ENCODE measurements around the gene TLK2. TPM values are rescaled to one million over a fixed set of nuclear protein-coding genes. Genes with fewer than 3 reads are reported as not detected.

The TLK2 gene
- total and polyA plus RNA-seq, 2 experiments from 2014 or later, result 19.6 to 56.1 TPM

DNA sequence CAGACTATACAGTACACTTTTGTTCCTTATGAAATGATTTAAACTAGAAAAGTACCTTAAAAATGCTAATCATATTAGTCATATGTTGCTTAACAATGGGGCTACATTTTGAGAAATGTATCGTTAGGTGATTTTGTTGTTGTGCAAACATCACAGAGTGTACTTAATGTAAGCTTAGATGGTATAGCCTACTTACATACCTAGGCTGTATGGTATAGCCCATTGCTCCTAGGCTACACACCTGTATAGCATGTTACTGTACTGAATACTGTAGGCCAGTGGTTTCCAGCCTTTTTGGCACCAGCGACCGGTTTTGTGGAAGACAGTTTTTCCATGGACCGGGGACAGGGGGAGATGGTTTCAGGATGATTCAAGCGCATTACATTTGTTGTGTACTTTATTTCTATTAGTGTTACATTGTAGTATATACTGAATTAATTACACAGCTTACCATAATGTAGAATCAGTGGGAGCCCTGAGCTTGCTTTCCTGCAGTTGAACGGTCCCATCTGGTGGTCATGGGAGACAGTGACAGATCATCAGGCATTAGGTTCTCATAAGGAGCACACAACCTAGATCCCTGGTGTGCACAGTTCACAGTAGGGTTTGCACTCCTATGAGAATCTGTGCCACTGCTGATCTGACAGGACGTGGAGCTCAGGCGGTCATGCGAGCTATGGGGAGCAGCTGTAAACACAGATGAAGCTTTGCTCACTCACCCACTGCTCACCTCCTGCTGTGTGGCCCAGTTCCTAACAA, 113.9 kb downstream of the TLK2 start:
- Histone ChIP-seq H3F3A (replicated peaks; ENCODE audit: low read depth) (no peaks in the 10 kb centered on the region), H3K27me3 (ENCODE audit: insufficient read depth) (no peaks in the 10 kb centered on the region), H3K4me1 (ENCODE audit: insufficient read depth) (no peaks in the 10 kb centered on the region), H2AFZ (no peak overlapping the region), H3K79me2 (replicated peaks; ENCODE audit: insufficient read depth) (0 out of 2 replicates have a peak, but pooled peaks cover 5% of the 10 kb centered on the region), H3K4me3 (no peak overlapping the region), H3K4me2 (no peak overlapping the region), H3K27ac (ENCODE audit: low read depth) (no peak overlapping the region), H3K9me2 (ENCODE audit: insufficient read depth) (no peaks in the 10 kb centered on the region), H4K20me1 (replicated peaks; ENCODE audit: insufficient read depth) (peaks cover 4% of the 10 kb centered on the region; the same call in 1 of the 2 replicates), H3K36me3 (ENCODE audit: insufficient read depth) (peaks cover 6% of the 10 kb centered on the region; the same call in 1 of the 2 replicates)
- DNase-seq (ENCODE audit: low spot score), result no peak
- Mint-ChIP-seq H3K36me3 (ENCODE audit: low read depth) (peaks cover 54% of the 10 kb centered on the region), H3K27ac (no peak overlapping the region), H3K4me3 (no peak overlapping the region), H3K4me1 (no peaks in the 10 kb centered on the region), H3K27me3 (ENCODE audit: insufficient read depth, low read depth, poor library complexity) (peaks cover 10% of the 10 kb centered on the region), H3K9me3 (peaks cover 10% of the 10 kb centered on the region; the same call in 2 of the 3 replicates)
- ATAC-seq, result no peak
- TF ChIP-seq JUNB (IDR thresholded peaks at IDR 0.05; ENCODE audit: unreplicated experiment), result no peak

DNA sequence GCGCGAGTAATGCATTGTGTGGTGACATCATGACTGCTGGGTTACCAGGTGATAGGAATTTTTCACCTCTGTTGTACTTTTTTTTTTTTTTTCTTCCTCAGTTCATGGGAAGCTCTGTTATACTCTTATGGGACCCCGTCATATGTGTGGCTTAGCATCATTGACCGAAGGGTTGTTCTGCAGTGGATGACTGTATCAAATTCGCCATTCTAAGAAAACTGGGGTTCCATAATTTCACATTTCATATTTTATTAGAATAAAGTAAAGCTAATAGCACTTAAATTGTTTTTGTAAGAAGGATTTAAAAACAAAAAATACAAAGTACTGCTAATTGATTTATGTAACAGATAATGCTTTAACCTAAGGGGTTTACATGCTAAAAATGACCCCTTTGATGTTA, 116.9 kb downstream of the TLK2 start:
- H3K4me1 Mint-ChIP-seq, result no peaks in the 10 kb centered on the region
- H3K4me3 Mint-ChIP-seq, result no peak overlapping the region
- Histone ChIP-seq H2AFZ (no peak overlapping the region), H3F3A (replicated peaks; ENCODE audit: low read depth) (no peaks in the 10 kb centered on the region), H3K36me3 (ENCODE audit: insufficient read depth) (peaks cover 15% of the 10 kb centered on the region; the same call in 1 of the 2 replicates), H3K79me2 (replicated peaks; ENCODE audit: insufficient read depth) (0 out of 2 replicates have a peak, but pooled peaks cover 7% of the 10 kb centered on the region), H3K27ac (ENCODE audit: low read depth) (no peak overlapping the region), H3K9me2 (ENCODE audit: insufficient read depth) (no peaks in the 10 kb centered on the region), H3K4me3 (no peak overlapping the region), H3K27me3 (ENCODE audit: insufficient read depth) (no peaks in the 10 kb centered on the region), H3K4me1 (ENCODE audit: insufficient read depth) (no peaks in the 10 kb centered on the region), H3K4me2 (no peak overlapping the region), H4K20me1 (replicated peaks; ENCODE audit: insufficient read depth) (peaks cover 8% of the 10 kb centered on the region; the same call in 1 of the 2 replicates)
- no peak overlapping the region for H3K27ac Mint-ChIP-seq
- ATAC-seq (no peak), DNase-seq (ENCODE audit: low spot score) (no peak)
- H3K27me3 Mint-ChIP-seq (ENCODE audit: insufficient read depth, low read depth, poor library complexity), result peaks cover 7% of the 10 kb centered on the region
- peaks cover 10% of the 10 kb centered on the region; the same call in 2 of the 3 replicates for H3K9me3 Mint-ChIP-seq
- H3K36me3 Mint-ChIP-seq (ENCODE audit: low read depth), result peaks cover 61% of the 10 kb centered on the region
- TF ChIP-seq EZH2phosphoT487 (IDR thresholded peaks at IDR 0.05; ENCODE audit: unreplicated experiment) (no peak), NANOG (IDR thresholded peaks at IDR 0.05; ENCODE audit: borderline replicate concordance) (no peak), STAT1 (IDR thresholded peaks at IDR 0.05; ENCODE audit: unreplicated experiment) (no peak), JUNB (IDR thresholded peaks at IDR 0.05; ENCODE audit: unreplicated experiment) (no peak), ZNF114 (CRISPR knock-in tag; IDR thresholded peaks at IDR 0.05) (no peak), POLR2AphosphoS5 (IDR thresholded peaks at IDR 0.05; ENCODE audit: low read depth) (no peak)
- TF ChIP-seq, protein P1, sequence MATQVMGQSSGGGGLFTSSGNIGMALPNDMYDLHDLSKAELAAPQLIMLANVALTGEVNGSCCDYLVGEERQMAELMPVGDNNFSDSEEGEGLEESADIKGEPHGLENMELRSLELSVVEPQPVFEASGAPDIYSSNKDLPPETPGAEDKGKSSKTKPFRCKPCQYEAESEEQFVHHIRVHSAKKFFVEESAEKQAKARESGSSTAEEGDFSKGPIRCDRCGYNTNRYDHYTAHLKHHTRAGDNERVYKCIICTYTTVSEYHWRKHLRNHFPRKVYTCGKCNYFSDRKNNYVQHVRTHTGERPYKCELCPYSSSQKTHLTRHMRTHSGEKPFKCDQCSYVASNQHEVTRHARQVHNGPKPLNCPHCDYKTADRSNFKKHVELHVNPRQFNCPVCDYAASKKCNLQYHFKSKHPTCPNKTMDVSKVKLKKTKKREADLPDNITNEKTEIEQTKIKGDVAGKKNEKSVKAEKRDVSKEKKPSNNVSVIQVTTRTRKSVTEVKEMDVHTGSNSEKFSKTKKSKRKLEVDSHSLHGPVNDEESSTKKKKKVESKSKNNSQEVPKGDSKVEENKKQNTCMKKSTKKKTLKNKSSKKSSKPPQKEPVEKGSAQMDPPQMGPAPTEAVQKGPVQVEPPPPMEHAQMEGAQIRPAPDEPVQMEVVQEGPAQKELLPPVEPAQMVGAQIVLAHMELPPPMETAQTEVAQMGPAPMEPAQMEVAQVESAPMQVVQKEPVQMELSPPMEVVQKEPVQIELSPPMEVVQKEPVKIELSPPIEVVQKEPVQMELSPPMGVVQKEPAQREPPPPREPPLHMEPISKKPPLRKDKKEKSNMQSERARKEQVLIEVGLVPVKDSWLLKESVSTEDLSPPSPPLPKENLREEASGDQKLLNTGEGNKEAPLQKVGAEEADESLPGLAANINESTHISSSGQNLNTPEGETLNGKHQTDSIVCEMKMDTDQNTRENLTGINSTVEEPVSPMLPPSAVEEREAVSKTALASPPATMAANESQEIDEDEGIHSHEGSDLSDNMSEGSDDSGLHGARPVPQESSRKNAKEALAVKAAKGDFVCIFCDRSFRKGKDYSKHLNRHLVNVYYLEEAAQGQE (IDR thresholded peaks at IDR 0.05; ENCODE audit: unreplicated experiment), result no peak
- TF ChIP-seq, protein P2, sequence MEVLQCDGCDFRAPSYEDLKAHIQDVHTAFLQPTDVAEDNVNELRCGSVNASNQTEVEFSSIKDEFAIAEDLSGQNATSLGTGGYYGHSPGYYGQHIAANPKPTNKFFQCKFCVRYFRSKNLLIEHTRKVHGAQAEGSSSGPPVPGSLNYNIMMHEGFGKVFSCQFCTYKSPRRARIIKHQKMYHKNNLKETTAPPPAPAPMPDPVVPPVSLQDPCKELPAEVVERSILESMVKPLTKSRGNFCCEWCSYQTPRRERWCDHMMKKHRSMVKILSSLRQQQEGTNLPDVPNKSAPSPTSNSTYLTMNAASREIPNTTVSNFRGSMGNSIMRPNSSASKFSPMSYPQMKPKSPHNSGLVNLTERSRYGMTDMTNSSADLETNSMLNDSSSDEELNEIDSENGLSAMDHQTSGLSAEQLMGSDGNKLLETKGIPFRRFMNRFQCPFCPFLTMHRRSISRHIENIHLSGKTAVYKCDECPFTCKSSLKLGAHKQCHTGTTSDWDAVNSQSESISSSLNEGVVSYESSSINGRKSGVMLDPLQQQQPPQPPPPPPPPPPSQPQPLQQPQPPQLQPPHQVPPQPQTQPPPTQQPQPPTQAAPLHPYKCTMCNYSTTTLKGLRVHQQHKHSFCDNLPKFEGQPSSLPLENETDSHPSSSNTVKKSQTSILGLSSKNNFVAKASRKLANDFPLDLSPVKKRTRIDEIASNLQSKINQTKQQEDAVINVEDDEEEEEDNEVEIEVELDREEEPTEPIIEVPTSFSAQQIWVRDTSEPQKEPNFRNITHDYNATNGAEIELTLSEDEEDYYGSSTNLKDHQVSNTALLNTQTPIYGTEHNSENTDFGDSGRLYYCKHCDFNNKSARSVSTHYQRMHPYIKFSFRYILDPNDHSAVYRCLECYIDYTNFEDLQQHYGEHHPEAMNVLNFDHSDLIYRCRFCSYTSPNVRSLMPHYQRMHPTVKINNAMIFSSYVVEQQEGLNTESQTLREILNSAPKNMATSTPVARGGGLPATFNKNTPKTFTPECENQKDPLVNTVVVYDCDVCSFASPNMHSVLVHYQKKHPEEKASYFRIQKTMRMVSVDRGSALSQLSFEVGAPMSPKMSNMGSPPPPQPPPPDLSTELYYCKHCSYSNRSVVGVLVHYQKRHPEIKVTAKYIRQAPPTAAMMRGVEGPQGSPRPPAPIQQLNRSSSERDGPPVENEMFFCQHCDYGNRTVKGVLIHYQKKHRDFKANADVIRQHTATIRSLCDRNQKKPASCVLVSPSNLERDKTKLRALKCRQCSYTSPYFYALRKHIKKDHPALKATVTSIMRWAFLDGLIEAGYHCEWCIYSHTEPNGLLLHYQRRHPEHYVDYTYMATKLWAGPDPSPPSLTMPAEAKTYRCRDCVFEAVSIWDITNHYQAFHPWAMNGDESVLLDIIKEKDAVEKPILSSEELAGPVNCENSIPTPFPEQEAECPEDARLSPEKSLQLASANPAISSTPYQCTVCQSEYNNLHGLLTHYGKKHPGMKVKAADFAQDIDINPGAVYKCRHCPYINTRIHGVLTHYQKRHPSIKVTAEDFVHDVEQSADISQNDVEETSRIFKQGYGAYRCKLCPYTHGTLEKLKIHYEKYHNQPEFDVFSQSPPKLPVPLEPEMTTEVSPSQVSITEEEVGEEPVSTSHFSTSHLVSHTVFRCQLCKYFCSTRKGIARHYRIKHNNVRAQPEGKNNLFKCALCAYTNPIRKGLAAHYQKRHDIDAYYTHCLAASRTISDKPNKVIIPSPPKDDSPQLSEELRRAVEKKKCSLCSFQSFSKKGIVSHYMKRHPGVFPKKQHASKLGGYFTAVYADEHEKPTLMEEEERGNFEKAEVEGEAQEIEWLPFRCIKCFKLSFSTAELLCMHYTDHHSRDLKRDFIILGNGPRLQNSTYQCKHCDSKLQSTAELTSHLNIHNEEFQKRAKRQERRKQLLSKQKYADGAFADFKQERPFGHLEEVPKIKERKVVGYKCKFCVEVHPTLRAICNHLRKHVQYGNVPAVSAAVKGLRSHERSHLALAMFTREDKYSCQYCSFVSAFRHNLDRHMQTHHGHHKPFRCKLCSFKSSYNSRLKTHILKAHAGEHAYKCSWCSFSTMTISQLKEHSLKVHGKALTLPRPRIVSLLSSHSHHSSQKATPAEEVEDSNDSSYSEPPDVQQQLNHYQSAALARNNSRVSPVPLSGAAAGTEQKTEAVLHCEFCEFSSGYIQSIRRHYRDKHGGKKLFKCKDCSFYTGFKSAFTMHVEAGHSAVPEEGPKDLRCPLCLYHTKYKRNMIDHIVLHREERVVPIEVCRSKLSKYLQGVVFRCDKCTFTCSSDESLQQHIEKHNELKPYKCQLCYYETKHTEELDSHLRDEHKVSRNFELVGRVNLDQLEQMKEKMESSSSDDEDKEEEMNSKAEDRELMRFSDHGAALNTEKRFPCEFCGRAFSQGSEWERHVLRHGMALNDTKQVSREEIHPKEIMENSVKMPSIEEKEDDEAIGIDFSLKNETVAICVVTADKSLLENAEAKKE (CRISPR knock-in tag; IDR thresholded peaks at IDR 0.05), result no peak
- TF ChIP-seq, protein P3, sequence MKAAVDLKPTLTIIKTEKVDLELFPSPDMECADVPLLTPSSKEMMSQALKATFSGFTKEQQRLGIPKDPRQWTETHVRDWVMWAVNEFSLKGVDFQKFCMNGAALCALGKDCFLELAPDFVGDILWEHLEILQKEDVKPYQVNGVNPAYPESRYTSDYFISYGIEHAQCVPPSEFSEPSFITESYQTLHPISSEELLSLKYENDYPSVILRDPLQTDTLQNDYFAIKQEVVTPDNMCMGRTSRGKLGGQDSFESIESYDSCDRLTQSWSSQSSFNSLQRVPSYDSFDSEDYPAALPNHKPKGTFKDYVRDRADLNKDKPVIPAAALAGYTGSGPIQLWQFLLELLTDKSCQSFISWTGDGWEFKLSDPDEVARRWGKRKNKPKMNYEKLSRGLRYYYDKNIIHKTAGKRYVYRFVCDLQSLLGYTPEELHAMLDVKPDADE (IDR thresholded peaks at IDR 0.05), result no peak
